ENCODE results near the gene IFFO2.
A peak's percentile ranks its signal among the peaks of the same experiment; 100 is the strongest.
"Not testable (repeated sequence)": the region's sequence is repeated elsewhere in the genome, so short reads cannot be mapped to it uniquely, and the experiment has no call there.

Gene IFFO2

DNA sequence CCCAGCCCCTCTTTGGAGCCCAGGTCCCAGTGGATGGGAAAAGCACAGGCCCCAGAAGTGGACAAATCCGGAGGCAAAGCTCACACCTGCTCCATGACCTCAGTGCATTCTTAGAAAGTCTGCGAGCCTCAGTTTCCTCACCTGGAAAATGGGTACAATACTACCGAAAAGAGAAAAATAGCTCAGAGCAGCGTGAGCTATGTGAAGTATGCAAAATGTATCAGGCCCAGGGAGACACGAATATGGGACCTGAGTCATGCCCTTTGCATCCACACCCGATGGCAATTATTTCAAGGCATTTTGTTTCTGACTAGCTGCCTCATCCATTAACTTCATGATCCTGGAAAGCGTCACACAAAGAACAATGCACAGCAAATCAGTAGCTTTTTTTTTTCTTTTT lies 63.4 kb downstream of the IFFO2 start:
- no peak for DNase-seq (ENCODE audit: low read depth in 2 of 2)

DNA sequence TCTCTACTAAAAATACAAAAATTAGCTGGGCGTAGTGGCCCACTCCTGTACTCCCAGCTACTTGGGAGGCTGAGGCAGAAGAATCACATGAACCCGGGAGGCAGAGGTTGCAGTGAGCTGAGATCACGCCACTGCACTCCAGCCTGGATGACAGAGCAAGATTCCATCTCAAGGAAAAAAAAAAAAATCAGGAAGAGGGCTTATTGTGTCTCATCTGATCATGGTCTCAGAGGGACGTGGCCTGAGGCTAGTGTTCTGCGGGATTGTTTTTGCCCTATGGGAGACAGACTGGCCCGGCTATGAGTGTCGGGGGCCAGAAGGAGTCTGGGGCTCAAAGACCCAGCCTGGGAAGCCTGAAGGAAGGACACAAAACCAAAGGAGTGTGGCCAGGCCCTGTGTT lies 64.6 kb downstream of the IFFO2 start:
- DNase-seq (ENCODE audit: low read depth in 2 of 2), result not testable (repeated sequence)

- no peak for DNase-seq (ENCODE audit: low read depth in 2 of 2)
Observed at GRCh38 chr1:18891426-18891780, 65.1 kb downstream of the IFFO2 start.

DNA sequence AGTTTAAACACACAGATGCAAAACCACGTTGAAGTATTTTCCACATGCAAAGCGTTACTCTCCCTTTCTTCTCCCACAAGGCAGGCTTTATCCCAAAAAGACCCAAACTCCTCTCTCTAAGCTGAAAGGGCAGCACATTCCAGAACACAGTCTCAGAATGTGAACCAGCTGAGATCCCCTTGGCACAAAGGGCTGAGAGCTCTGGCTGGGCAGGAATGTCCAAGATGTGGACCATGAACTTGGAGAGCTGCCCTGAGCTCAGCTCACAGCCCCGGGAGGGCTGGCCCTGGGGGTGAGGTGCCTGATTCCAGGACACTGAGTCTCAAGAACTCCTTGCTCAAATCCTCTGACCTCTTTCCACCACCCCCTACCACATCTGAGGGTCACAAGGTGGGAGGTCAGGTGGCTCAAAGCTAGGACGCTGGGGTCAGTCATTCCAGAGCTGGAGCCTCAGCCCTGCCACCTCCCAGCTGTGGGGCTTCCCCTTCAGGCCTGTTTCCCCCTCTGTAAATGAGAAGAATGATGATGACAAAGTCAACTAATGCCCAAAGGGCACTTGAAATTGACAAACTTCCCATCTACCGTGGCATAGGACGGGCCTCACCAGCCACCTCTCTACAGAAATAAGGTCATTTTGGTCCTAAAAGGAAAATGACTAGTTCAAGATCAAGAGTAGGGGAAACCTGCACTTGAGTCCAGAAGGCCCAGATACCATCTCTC lies 65.6 kb downstream of the IFFO2 start:
- DNase-seq (ENCODE audit: low read depth in 2 of 2), result no peak

- DNase-seq (ENCODE audit: low read depth in 2 of 2), result no peak
Observed at GRCh38 chr1:18886003-18886335, 70.5 kb downstream of the IFFO2 start.

DNA sequence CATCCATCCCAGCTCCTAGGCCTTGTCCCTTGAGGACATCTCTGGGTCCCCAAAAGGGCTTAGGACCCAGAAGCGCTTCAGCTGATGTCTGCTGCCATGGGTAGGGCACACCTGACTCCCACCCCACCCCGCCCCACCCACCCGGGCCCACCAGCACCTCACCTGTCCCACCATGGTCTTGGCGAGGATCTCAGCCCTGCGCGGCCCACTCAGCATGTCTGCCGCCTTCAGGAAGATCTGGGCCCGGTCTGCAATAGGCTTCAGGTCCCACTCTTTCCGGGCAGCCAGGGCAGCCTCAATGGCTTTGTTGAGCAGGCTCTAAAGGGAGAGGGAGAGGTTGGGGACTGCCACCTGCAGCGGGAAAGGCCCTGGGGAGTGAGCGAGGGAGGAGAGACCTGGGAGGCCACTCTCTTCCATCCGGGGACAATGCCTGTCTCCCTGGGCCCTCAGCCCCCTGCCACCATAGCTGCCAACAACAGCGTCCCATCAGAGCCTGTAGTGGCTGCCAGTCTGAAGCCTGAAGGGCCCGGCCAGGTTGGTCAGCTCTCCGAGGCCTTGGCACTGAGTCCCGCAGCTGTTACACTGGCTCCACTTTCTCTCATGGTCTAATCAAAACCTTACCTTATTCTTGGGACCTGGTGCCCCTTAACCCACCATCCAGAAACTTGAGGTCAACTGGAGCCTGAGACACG lies 71.0 kb downstream of the IFFO2 start:
- no peak for DNase-seq (ENCODE audit: low read depth in 2 of 2)

GRCh38 chr1:18884727-18885126 lies 71.7 kb downstream of the IFFO2 start:
- no peak for DNase-seq (ENCODE audit: low read depth in 2 of 2)

DNA sequence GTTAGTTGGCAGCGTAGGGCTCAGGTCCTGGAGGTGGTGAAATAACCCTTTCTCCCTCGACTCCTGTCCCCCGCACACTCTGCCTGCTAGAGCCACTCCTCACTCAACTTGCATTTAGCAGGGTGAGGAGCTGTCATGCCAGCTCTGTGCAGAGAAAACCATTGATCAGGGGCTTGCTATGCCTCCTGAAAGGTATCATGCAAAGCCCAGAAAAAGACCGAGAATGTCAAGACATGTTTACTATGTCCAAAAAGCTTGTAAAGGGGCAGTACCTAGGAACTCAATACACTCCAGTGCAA lies 72.1 kb downstream of the IFFO2 start:
- no peak for DNase-seq (ENCODE audit: low read depth in 2 of 2)

GRCh38 chr1:18883636-18884418 lies 72.6 kb downstream of the IFFO2 start:
- DNase-seq (ENCODE audit: low read depth in 2 of 2), result peak; percentile 43 to 65

GRCh38 chr1:18883079-18883478 lies 73.4 kb downstream of the IFFO2 start:
- no peak for DNase-seq (ENCODE audit: low read depth in 2 of 2)

DNA sequence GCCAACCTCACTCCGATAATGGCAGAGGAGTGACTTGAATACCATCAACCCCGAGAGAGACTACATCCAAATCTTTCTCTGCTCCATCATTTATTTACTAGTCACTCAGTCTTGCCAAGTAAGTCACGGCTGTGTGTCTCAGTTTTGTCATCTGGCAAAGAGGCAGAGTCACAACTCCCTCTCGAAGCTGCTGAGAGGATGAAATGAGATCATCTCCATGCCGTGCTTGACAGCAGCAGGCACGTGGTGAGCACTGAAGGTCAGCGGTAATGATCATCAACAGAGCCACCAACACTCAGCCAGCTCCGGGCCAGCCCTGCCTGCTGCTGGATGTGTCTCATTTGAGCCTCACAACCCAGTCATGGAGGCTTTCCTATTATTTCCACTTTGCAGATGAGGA lies 74.0 kb downstream of the IFFO2 start:
- DNase-seq (ENCODE audit: low read depth in 2 of 2), result no peak

DNA sequence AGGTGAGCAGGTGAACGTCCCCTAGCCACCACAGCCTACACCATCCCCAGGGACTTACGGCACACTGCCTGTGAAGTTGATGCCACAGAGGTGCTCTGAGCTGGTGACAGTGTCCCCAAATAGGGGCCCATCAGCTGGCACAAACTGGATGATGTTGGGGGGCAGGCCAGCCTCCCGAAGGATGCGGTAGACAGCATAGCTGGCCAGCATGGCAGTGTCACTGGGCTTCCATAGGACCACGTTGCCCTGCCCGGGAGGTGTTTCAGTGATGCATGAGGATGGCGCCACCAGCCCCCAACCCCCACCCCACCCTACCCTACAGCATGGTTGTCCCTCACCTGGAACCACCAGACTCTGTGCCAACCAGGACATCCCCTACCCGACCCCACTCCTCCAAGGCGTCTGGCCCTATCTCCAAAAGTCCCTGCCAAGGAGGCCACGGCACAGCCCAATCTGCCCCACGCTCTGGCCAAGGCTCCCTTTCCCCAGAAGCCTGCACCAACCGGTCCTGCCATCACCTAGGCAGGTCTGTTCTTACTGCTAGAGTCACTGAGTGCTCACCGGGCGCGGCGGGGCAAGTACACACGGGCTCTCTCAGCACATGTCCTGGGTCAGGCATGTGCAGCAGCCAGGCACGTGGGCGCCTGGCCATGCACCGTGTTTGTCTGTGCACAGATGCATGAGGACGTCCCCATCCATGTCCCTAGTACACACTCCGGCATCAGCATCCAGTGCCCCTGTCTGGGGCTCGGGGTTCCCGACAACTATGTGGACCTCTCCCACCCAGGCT lies 74.6 kb downstream of the IFFO2 start:
- DNase-seq (ENCODE audit: low read depth in 2 of 2), result no peak

- DNase-seq (ENCODE audit: low read depth in 2 of 2), result no peak
Observed at GRCh38 chr1:18881164-18881563, 75.3 kb downstream of the IFFO2 start.

GRCh38 chr1:18880585-18880984 lies 75.9 kb downstream of the IFFO2 start:
- DNase-seq (ENCODE audit: low read depth in 2 of 2), result no peak

DNA sequence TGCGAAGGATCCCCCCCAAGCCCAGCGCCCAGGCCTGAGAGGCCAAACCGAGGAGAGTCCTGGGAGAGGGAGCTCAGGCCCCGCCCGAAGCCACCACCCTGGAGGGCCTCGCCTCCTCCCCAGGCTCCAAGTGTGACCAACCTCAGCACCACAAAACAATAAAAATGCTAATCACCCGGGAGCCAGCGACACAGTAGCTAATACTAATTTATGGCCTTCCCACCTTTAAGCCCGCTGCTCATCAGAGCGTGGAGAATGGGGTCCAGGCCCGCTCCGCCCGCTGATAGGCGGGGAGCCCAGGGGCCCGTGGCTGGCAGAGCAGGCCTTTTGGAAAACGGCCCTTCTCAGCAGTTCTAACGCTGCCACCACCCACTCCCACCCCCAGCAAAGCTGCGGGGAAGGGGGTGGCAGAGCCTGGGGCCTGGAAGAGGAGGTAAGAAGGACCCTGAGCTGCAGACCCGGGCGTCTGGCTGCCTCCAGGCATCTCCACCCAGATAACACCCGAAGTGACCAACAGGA lies 76.6 kb downstream of the IFFO2 start:
- DNase-seq (ENCODE audit: low read depth in 2 of 2), result no peak

DNA sequence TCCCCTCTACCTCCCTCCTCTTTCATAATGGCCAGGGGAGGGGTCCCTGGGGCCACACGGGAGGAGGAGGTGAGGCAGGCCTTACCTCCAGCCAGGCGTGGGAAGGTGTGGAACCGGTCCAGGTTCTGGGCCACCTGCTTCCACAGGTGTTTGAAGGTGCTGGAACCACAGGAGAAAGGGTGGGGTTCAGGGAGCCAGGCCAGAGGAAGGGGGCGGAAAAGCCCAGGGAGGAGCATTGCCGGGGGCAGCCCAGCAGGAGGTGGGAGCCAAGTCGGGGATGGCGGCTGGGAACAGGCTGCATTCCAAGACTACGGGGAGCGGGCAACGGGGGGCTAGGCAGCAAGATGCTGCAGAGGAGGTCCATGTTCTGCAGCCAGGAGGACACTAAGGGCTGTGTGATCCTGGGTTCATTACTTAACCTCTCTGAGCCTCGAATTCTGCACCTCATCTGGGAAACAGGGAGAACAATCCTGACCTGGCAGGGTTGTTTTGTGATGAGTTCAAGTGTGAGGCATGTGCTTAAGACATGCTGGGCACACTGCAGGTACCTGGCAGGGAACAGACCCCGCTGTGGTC lies 77.2 kb downstream of the IFFO2 start:
- no peak for DNase-seq (ENCODE audit: low read depth in 2 of 2)

DNA sequence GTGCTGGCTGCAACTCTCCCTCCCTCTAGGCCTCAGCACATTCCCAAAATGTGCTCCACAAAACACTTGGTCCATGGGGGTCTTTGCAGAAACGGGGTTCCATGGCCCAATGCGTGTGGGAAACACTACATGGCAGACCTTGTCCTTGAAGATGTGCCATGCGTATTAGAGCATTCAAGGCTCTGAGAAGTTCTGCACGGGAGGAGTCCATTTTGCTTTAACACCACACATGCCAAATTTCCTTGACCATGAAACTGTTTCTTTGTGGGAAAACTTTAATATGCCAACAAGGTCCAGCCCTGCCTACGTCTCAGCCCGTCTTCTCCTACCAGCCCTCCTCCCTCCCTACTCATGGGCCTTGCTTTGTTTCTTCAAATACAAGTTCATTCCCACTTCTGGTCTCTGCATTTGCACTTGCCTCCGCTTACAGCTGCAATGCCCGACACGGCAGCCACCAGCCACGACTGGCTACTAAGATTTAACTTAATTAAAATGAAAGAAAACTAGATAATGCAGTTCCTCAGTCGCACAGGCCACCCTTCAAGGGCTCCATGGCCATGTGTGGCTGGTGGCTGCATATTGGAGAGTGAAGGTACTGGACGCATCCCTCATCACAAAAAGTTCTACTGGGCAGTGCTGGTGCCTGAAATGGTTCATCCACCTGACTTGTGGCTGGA lies 77.8 kb downstream of the IFFO2 start:
- DNase-seq (ENCODE audit: low read depth in 2 of 2), result no peak

- no peak for DNase-seq (ENCODE audit: low read depth in 2 of 2)
Observed at GRCh38 chr1:18877282-18877681, 79.2 kb downstream of the IFFO2 start.

GRCh38 chr1:18876210-18876609 lies 80.3 kb downstream of the IFFO2 start:
- DNase-seq (ENCODE audit: low read depth in 2 of 2), result no peak

DNA sequence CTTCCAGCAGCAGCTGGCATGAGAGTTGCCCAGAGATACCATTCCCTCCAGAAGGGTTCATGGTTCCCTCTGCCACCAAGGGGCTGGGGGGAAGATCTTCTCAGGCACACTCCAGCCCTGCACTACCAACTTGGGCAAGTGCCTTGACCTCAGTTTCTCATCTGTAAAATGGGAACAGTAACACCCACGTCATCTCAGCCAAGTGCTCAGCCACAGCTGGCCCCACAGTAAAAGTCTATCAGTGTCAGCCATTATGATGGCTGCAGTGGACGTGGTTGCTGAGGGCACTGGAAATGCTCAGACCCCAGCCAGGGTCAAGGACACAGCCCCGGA lies 80.7 kb downstream of the IFFO2 start:
- DNase-seq (ENCODE audit: low read depth in 2 of 2), result no peak

DNA sequence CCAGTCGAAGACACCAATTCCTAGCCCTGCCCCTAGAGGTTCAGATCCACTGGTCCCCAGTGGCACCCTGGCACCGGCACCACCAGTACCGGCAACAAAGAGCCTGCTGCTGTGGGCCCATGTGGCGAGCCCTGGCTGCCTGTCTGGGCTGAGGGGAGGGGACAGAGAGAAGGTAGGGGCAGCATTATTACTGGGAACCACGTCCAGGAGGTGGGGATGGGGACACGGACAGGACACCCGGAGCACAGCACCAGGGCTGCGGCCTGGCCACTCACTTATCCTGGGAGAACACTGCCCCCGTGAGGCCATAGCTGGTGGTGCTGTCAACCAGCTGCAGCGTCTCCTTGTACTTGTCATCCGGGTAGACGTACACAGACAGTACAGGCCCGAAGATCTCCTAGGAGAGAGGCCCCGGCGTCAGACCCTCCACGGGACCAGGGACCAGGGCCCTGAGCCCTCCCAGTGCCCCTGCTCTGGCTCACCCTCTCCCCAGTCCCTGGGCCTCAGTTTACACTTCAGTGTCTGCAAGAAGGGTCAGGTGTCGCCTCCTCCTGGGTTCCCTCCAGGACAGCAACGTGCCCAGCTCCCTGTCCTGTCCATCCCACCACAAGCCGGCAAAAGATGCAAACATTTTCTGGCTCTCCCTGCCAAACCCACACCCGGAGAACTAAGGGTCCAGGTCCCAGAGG lies 81.2 kb downstream of the IFFO2 start:
- peak; percentile 69 to 73 for DNase-seq (ENCODE audit: low read depth in 2 of 2)
